BE2C (cell line): Measurements from ENCODE around the gene LIPG. TPM values are rescaled to one million over a fixed set of nuclear protein-coding genes. Genes with fewer than 3 reads are reported as not detected.
"Not testable (repeated sequence)": the region's sequence is repeated elsewhere in the genome, so short reads cannot be mapped to it uniquely, and the experiment has no call there.

Experiments
- DNase-seq: peaks from one replicate; pipeline ENCODE4 v3.0.0-alpha.2; 2020
- H3K27me3 ChIP-seq: fragments of 250-450 bp; sonication (Bioruptor Pico); 2 replicates; pipeline ENCODE4 v1.5.1; 2020; ENCODE audit warnings: mild to moderate bottlenecking
- H3K36me3 ChIP-seq: fragments of 250-450 bp; sonication (Bioruptor Pico); 2 replicates; pipeline ENCODE4 v1.5.1; 2020; ENCODE audit warnings: mild to moderate bottlenecking
- H3K4me1 ChIP-seq: fragments of 250-450 bp; sonication (Bioruptor Pico); 2 replicates; pipeline ENCODE4 v1.5.1; 2020
- H3K4me3 ChIP-seq: 2 replicates; pipeline ENCODE4 v1.5.1; 2011; ENCODE audit warnings: low read depth, low read length
- H3K9me3 ChIP-seq: fragments of 250-450 bp; sonication (Bioruptor Pico); 2 replicates; pipeline ENCODE4 v1.5.1; 2020
- CTCF ChIP-seq: IDR thresholded peaks from 2 replicates; pipeline ENCODE4 v1.5.1; 2012; ENCODE audit warnings: mild to moderate bottlenecking, low read depth, low read length
- polyA plus RNA-seq: library from polyadenylated mRNA; unstranded; fragments of >200 nt; gene quantifications from one replicate; pipeline ENCODE4 v1.2.1, GENCODE V29; 2012; ENCODE audit warnings: low read depth, missing spikeins; ENCODE audit not compliant: insufficient read length, insufficient read depth

LIPG gene
- not detected for polyA plus RNA-seq

- Histone ChIP-seq H3K27me3 (peaks cover 47% of the 10 kb centered on the region), H3K4me1 (no peaks in the 10 kb centered on the region), H3K9me3 (no peaks in the 10 kb centered on the region), H3K4me3 (peak within 1 kb of the TSS; percentile 20; the same call in 1 of the 2 replicates), H3K36me3 (no peaks in the 10 kb centered on the region)
- no peak for TF ChIP-seq CTCF
- no peak for DNase-seq
These were observed at the start of gene LIPG for GRCh38 chr18:49561289-49562193. Gene LIPG (plus strand): TSS chr18:49562057. CDS start chr18:49562309, 252 bp downstream.

- H3K9me3 ChIP-seq, H3K27me3 ChIP-seq, H3K36me3 ChIP-seq, H3K4me1 ChIP-seq, H3K4me3 ChIP-seq, DNase-seq: not testable (repeated sequence)
These were observed 49.0 kb upstream of the LIPG start for GRCh38 chr18:49512876-49513275.

- Histone ChIP-seq H3K36me3 (no peaks in the 10 kb centered on the region), H3K4me3 (no peak overlapping the region), H3K27me3 (no peaks in the 10 kb centered on the region), H3K9me3 (no peaks in the 10 kb centered on the region), H3K4me1 (no peaks in the 10 kb centered on the region)
- no peak for TF ChIP-seq CTCF
- DNase-seq = no peak
These were observed 47.3 kb upstream of the LIPG start for GRCh38 chr18:49514577-49514976.

- DNase-seq, H3K36me3 ChIP-seq, H3K4me3 ChIP-seq, H3K27me3 ChIP-seq, H3K4me1 ChIP-seq, H3K9me3 ChIP-seq: not testable (repeated sequence)
These were observed 46.9 kb upstream of the LIPG start for GRCh38 chr18:49515003-49515402.

GRCh38 chr18:49515516-49515915, 46.3 kb upstream of the LIPG start:
- Histone ChIP-seq H3K4me1 (no peaks in the 10 kb centered on the region), H3K36me3 (no peaks in the 10 kb centered on the region), H3K27me3 (no peaks in the 10 kb centered on the region), H3K9me3 (no peaks in the 10 kb centered on the region), H3K4me3 (no peak overlapping the region)
- DNase-seq = no peak
- TF ChIP-seq CTCF = no peak

GRCh38 chr18:49517483-49517882, 44.4 kb upstream of the LIPG start:
- Histone ChIP-seq H3K36me3 (no peaks in the 10 kb centered on the region), H3K27me3 (no peaks in the 10 kb centered on the region), H3K4me1 (no peaks in the 10 kb centered on the region), H3K4me3 (no peak overlapping the region), H3K9me3 (no peaks in the 10 kb centered on the region)
- no peak for TF ChIP-seq CTCF
- DNase-seq = no peak

GRCh38 chr18:49519101-49519971, 42.5 kb upstream of the LIPG start:
- no peaks in the 10 kb centered on the region for H3K27me3 ChIP-seq
- no peaks in the 10 kb centered on the region for H3K9me3 ChIP-seq
- no peak for DNase-seq
- H3K36me3 ChIP-seq = no peaks in the 10 kb centered on the region
- no peaks in the 10 kb centered on the region for H3K4me1 ChIP-seq
- no peak for TF ChIP-seq CTCF
- no peak overlapping the region for H3K4me3 ChIP-seq
